ENCODE data around the gene SLC37A1. TPM values are rescaled to one million over a fixed set of nuclear protein-coding genes. Genes with fewer than 3 reads are reported as not detected.

Gene SLC37A1
- total RNA-seq, 1 experiment from 2014 or later, result 37.7 TPM

DNA sequence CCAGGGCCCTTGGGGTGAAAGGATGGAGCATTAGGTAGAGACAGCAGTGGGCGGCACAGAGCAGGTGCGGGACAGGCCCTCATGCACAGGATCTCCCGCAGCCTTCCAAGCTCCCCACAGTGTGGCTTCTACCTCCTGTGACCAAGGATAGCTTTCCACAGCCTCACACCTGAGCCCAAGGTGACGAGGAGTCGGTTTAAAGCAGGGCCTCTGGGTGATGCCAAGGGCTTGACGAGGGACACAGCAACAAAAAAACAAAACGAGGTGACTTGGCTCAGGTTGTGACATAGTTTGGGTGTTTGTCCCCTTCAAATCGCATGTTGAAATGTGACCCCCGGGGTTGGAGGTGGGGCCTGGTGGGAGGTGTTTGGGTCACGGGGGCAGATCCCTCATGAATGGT lies 32.9 kb upstream of the SLC37A1 start:
- H2BK12ac ChIP-seq (ENCODE audit: insufficient read length, low read depth, low read length), result no peak overlapping the region
- H3K4me2 ChIP-seq (ENCODE audit: insufficient read depth, insufficient read length, low read length), result no peak overlapping the region
- Mint-ChIP-seq H3K36me3 (ENCODE audit: insufficient read depth in 1 of 3, low read depth in 3 of 3) (no peaks in the 10 kb centered on the region), H3K4me1 (peaks cover 5 to 6% of the 10 kb centered on the region in 2 experiments; a peak in 2 of 4 replicates), H3K4me3 (no peak overlapping the region), H3K27ac (no peak overlapping the region), H3K27me3 (ENCODE audit: low read depth) (peaks cover 5% of the 10 kb centered on the region; the same call in 1 of the 2 replicates), H3K9me3 (no peaks in the 10 kb centered on the region)
- H3K56ac ChIP-seq (ENCODE audit: insufficient read length, low read depth, low read length), result no peak overlapping the region
- no peak overlapping the region for H3K9ac ChIP-seq (ENCODE audit: extremely low read depth, insufficient read length, low read length)
- TF ChIP-seq, protein P1, sequence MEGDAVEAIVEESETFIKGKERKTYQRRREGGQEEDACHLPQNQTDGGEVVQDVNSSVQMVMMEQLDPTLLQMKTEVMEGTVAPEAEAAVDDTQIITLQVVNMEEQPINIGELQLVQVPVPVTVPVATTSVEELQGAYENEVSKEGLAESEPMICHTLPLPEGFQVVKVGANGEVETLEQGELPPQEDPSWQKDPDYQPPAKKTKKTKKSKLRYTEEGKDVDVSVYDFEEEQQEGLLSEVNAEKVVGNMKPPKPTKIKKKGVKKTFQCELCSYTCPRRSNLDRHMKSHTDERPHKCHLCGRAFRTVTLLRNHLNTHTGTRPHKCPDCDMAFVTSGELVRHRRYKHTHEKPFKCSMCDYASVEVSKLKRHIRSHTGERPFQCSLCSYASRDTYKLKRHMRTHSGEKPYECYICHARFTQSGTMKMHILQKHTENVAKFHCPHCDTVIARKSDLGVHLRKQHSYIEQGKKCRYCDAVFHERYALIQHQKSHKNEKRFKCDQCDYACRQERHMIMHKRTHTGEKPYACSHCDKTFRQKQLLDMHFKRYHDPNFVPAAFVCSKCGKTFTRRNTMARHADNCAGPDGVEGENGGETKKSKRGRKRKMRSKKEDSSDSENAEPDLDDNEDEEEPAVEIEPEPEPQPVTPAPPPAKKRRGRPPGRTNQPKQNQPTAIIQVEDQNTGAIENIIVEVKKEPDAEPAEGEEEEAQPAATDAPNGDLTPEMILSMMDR (conservative IDR thresholded peaks at IDR 0.05), result no peak
- no peak overlapping the region for H3K18ac ChIP-seq (ENCODE audit: insufficient read length, low read depth, low read length)
- H3K9me3 ChIP-seq (ENCODE audit: control insufficient read depth, low read depth, low read length), result no peaks in the 10 kb centered on the region
- H3K14ac ChIP-seq (ENCODE audit: insufficient read depth, low read length), result no peak overlapping the region
- H3K4me1 ChIP-seq (ENCODE audit: insufficient read depth, low read length), result no peaks in the 10 kb centered on the region
- H3K79me2 ChIP-seq (ENCODE audit: insufficient read depth, low read length), result no peaks in the 10 kb centered on the region
- no peak overlapping the region for H2BK5ac ChIP-seq (ENCODE audit: insufficient read length, low read length)
- H3K79me1 ChIP-seq (ENCODE audit: insufficient read depth, low read depth, low read length, poor library complexity, severe bottlenecking), result no peaks in the 10 kb centered on the region
- no peak overlapping the region for H2AK5ac ChIP-seq (ENCODE audit: insufficient read length, low read length)
- DNase-seq, result no peak
- H4K20me1 ChIP-seq (ENCODE audit: control insufficient read depth, insufficient read depth, insufficient read length), result no peaks in the 10 kb centered on the region
- no peak overlapping the region for H3K27ac ChIP-seq (ENCODE audit: insufficient read length, low read depth, low read length)
- no peak overlapping the region for H4K5ac ChIP-seq (ENCODE audit: insufficient read length, low read depth, low read length)
- H3K23ac ChIP-seq (ENCODE audit: insufficient read length, low read depth, low read length), result no peak overlapping the region
- no peak overlapping the region for H4K8ac ChIP-seq (replicated peaks; ENCODE audit: insufficient read length, low read depth, low read length)
- no peak overlapping the region for H2BK20ac ChIP-seq (ENCODE audit: low read depth, low read length, poor library complexity, severe bottlenecking)
- no peak overlapping the region for H4K91ac ChIP-seq (ENCODE audit: insufficient read length, low read depth, low read length)
- H3K23me2 ChIP-seq (ENCODE audit: insufficient read length, low read depth, low read length, poor library complexity, severe bottlenecking), result no peaks in the 10 kb centered on the region
- no peak overlapping the region for H3T11ph ChIP-seq (ENCODE audit: low read length)
- H3K27me3 ChIP-seq (ENCODE audit: insufficient read depth, low read length), result no peaks in the 10 kb centered on the region
- H2BK15ac ChIP-seq (ENCODE audit: low read depth, low read length), result no peak overlapping the region
- no peak overlapping the region for H2AFZ ChIP-seq (ENCODE audit: low read length)
- no peak overlapping the region for H3K4ac ChIP-seq (ENCODE audit: low read depth, low read length)
- H2BK120ac ChIP-seq (ENCODE audit: low read depth, low read length, poor library complexity, severe bottlenecking), result no peak overlapping the region
- no CpG with 5 or more reads among the region's 10 CpGs for WGBS (ENCODE audit: extremely low coverage, insufficient read length, low lambda C conversion rate)
